WTC11 (cell line): ENCODE results near the gene CCM2L. TPM values are rescaled to one million over a fixed set of nuclear protein-coding genes. Genes with fewer than 3 reads are reported as not detected.

Experiments used
- ATAC-seq: fragments of 200-7000 bp; cut with Tn5 transposase; 2 replicates; pipeline ENCODE4 v1.10.0; 2021; ENCODE audit warnings: mild to moderate bottlenecking, moderate library complexity
- CTCF ChIA-PET: fragments of 300-600 bp; sonication (Branson Sonifier 250); formaldehyde crosslinking; loops from one replicate; lab custom pipeline; 2021; ENCODE audit warnings: antibody characterized with exemption; lab: Charles Lee
- POLR2A ChIA-PET: fragments of 350-600 bp; sonication (Branson Sonifier 250); formaldehyde crosslinking; loops from one replicate; lab custom pipeline; 2021; ENCODE audit warnings: antibody characterized with exemption; lab: Charles Lee
- DNase-seq: peaks from one replicate; pipeline ENCODE4 v3.0.0; 2021; ENCODE audit warnings: low spot score
- H3K27ac Mint-ChIP-seq: 2 replicates; pipeline ENCODE4 v1.8.0; 2021; ENCODE audit warnings: mixed read lengths
- H3K27me3 Mint-ChIP-seq: 2 replicates; pipeline ENCODE4 v1.8.0; 2021; ENCODE audit warnings: low read depth, mild to moderate bottlenecking, moderate library complexity, mixed read lengths
- H3K36me3 Mint-ChIP-seq: 2 replicates; pipeline ENCODE4 v1.8.0; 2021; ENCODE audit warnings: mixed read lengths
- H3K4me1 Mint-ChIP-seq: 2 replicates; pipeline ENCODE4 v1.8.0; 2022; ENCODE audit warnings: mixed read lengths
- H3K4me3 Mint-ChIP-seq: 2 replicates; pipeline ENCODE4 v1.8.0; 2021; ENCODE audit warnings: mild to moderate bottlenecking, moderate library complexity, mixed read lengths
- H3K9me3 Mint-ChIP-seq: 2 replicates; pipeline ENCODE4 v1.8.0; 2021; ENCODE audit warnings: mixed read lengths
- CBFB ChIP-seq: sonication (generic); formaldehyde crosslinking; IDR thresholded peaks from 2 replicates; pipeline ENCODE4 v1.8.1; 2022; ENCODE audit warnings: mild to moderate bottlenecking, low read depth, missing genetic modification reagents
- E2F4 ChIP-seq: sonication (generic); formaldehyde crosslinking; IDR thresholded peaks from 2 replicates; pipeline ENCODE4 v1.8.1; 2022; ENCODE audit warnings: low read depth, mild to moderate bottlenecking, moderate library complexity, missing genetic modification reagents, borderline replicate concordance
- ESRRA ChIP-seq: sonication (generic); formaldehyde crosslinking; IDR thresholded peaks from 2 replicates; pipeline ENCODE4 v1.8.1; 2022; ENCODE audit warnings: mild to moderate bottlenecking, missing genetic modification reagents, borderline replicate concordance
- IRF1 ChIP-seq: sonication (generic); formaldehyde crosslinking; IDR thresholded peaks from 2 replicates; pipeline ENCODE4 v1.8.0; 2023; ENCODE audit warnings: missing genetic modification reagents
- MYBL2 ChIP-seq: sonication (generic); formaldehyde crosslinking; IDR thresholded peaks from 2 replicates; pipeline ENCODE4 v1.8.1; 2023; ENCODE audit warnings: mild to moderate bottlenecking, moderate library complexity, missing genetic modification reagents
- PRRX2 ChIP-seq: fragments of 250-450 bp; sonication (Bioruptor Pico); IDR thresholded peaks from 2 replicates; pipeline ENCODE4 v1.8.0; 2021; ENCODE audit warnings: mild to moderate bottlenecking
- RELA ChIP-seq: sonication (generic); formaldehyde crosslinking; IDR thresholded peaks from 2 replicates; pipeline ENCODE4 v1.8.1; 2022; ENCODE audit warnings: missing genetic modification reagents, mild to moderate bottlenecking, borderline replicate concordance
- SP1 ChIP-seq: sonication (generic); formaldehyde crosslinking; conservative IDR thresholded peaks from 2 replicates; pipeline ENCODE4 v1.8.1; 2022; ENCODE audit warnings: missing genetic modification reagents
- ZNF219 ChIP-seq: sonication (generic); formaldehyde crosslinking; IDR thresholded peaks from 2 replicates; pipeline ENCODE4 v1.8.0; 2023; ENCODE audit warnings: missing genetic modification reagents, mild to moderate bottlenecking, borderline replicate concordance
- ZNF423 ChIP-seq: fragments of 250-450 bp; sonication (Bioruptor Pico); IDR thresholded peaks from 2 replicates; pipeline ENCODE4 v2.1.2; 2022; ENCODE audit warnings: mild to moderate bottlenecking, moderate library complexity
- total RNA-seq: library from RNA; stranded (reverse); gene quantifications from 3 replicates; pipeline ENCODE4 v1.2.3, GENCODE V29; 2021
- TF ChIP-seq, protein P1 (sequence below): fragments of 250-450 bp; sonication (Bioruptor Pico); conservative IDR thresholded peaks from 2 replicates; pipeline ENCODE4 v1.9.0; 2021; ENCODE audit warnings: mild to moderate bottlenecking

Gene CCM2L
- total RNA-seq, 1 experiment from 2014 or later: 7.8 TPM

DNA sequence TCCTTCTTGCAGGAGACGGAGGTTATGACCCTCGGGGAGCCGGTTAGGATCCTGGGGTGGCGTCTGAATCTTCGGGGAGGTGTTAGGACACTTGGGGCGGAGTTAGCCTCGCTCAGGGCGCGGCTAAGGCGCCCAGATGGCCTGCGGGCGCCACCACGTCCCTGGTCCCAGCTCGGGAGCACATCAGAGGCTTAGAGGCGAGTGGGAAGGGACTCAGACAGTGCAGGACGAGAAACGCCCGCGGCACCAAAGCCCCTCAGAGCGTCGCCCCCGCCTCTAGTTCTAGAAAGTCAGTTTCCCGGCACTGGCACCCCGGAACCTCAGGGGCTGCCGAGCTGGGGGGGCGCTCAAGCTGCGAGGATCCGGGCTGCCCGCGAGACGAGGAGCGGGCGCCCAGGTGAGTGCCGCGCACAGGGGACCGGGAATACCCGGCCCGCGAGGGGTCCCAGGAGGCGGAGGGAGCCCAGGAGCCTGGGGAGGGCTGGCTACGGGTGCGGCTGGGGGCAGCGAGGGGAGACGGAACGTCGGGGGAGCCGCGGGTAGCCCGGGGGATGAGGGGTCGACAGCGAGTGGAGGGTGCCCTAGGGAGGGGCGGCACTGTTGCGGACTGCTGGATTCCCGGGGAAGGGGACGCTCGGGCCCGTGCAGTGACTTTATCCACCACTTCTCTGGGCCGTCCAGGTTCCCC lies 42.0 kb downstream of the CCM2L start, which contains the start of gene HCK:
HCK (plus strand) TSS at position 153 of the 688 bp plus-strand sequence.
- POLR2A ChIA-PET: interaction anchor here (0.8 to 1.0 kb wide), 2 partner anchors 16 to 57 kb away, joined by 3 read pairs; partner anchors contain the start of gene TM9SF4

DNA sequence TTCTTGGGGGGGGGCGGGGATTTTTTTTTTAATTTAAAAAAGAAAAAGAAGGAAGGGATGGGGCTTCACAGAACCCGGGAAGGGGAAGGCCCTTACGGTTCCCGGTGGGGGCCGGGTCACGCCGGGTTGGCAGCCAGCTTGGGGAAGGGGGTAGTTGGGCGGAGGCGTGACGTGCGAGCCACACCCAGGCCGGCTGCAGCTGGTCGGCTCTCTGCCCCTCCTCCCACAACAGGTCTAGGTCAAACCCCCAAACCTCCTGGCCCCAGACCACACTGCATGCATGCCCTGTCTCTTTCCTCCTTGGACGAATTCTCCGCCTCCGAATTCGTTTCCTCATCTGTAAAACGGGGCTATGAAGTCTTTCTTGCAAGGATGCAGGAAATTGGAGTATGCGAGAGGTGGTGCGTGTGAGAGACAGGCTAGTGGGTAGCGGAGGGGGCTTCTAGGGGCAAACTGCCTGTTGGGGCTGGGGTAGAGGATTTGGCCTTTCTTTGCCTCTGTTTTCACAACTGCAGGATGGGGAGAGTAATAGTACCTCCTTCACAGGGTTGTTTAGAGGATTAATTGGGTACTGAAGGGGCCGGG lies 42.6 kb downstream of the CCM2L start:
- CTCF ChIA-PET: interaction anchor here (0.5 to 1.8 kb wide), 8 partner anchors 21 to 593 kb away, joined by 3 to 10 read pairs (median 3); no protein-coding TSS in a partner anchor
- Mint-ChIP-seq H3K4me3 (peak overlapping the region; percentile 85), H3K27ac (no peak overlapping the region), H3K9me3 (no peaks in the 10 kb centered on the region), H3K36me3 (no peaks in the 10 kb centered on the region), H3K27me3 (peaks cover 64% of the 10 kb centered on the region), H3K4me1 (peaks cover 17% of the 10 kb centered on the region)
- POLR2A ChIA-PET: interaction anchor here (1.0 kb wide), 1 partner anchor 56 kb away, joined by 3 read pairs; the partner anchor contains the start of gene TM9SF4
- ATAC-seq (peak; percentile 73), DNase-seq (peak; percentile 65)
- TF ChIP-seq SP1 (CRISPR knock-in tag) (no peak), E2F4 (no peak), IRF1 (CRISPR knock-in tag) (no peak), CBFB (CRISPR knock-in tag) (no peak), ESRRA (no peak), ZNF219 (CRISPR knock-in tag) (no peak)
- TF ChIP-seq, protein P1, sequence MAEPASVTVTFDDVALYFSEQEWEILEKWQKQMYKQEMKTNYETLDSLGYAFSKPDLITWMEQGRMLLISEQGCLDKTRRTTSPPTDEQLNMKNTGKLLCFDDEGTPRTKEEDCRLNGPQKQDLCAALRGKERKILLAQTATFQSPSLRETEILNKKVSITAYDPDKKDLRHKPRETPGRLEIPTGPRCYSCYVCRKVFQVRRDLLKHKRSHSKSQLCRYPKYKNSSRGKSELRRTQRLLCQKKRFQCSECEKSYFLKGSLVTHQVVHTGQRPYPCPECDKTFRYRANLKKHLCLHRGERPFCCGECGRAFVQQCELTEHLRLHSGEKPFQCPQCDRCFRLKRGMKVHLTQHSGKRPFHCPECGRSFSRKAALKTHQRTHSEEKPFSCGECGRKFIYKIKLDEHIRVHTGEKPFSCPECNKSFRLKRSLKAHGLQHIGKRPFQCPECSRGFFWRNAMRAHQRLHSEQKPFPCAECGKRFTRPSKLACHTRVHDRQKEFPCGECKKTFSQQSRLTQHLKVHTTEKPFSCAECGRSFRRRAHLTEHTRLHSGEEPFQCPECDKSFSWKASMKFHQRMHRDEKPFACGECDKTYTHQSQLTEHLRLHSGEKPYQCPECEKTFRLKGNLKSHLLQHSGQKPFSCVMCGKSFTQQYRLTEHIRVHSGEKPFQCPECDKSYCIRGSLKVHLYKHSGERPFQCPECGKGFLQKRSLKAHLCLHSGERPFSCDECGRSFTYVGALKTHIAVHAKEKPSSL: no peak

More for the DNA sequence above, 42.0 kb downstream of the CCM2L start, which contains the start of gene HCK:
- Mint-ChIP-seq H3K4me3 (peak within 1 kb of the TSS; percentile 85), H3K4me1 (peaks cover 17% of the 10 kb centered on the region), H3K36me3 (no peaks in the 10 kb centered on the region), H3K27me3 (peaks cover 68% of the 10 kb centered on the region), H3K27ac (no peak within 1 kb of the TSS), H3K9me3 (no peaks in the 10 kb centered on the region)
- TF ChIP-seq RELA (CRISPR knock-in tag): no peak
- no peak for TF ChIP-seq MYBL2
- TF ChIP-seq ZNF423: 0 out of 2 replicates have a peak, but pooled peaks have one; percentile 19
- CTCF ChIA-PET: interaction anchor here (0.6 to 2.1 kb wide), 7 partner anchors 18 to 41 kb away, joined by 3 to 6 read pairs (median 3); no protein-coding TSS in a partner anchor
- ATAC-seq (peak; percentile 55), DNase-seq (no peak)

DNA sequence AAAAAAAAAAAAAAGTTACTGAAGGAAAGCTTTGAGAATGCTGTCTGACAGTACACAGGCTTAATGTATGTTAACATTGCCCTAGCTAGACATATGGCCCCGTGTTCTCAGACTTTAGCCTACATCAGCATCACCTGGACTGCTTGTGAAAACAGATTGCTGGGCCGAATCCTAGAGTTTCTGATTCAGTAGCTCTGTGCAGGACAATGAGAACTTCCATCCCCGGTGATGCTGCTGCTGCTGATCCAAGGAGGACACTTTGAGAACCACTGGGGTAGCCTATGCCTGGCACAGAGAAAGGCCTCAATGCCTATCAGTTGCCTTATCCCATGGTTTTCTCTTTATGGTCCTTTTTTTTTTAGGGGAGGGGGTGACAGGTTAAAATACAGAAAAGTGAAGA lies 43.4 kb downstream of the CCM2L start:
- ATAC-seq (no peak), DNase-seq (no peak)
- Mint-ChIP-seq H3K27ac (no peak overlapping the region), H3K27me3 (peaks cover 60% of the 10 kb centered on the region), H3K4me1 (peaks cover 17% of the 10 kb centered on the region), H3K9me3 (no peaks in the 10 kb centered on the region), H3K4me3 (no peak overlapping the region), H3K36me3 (no peaks in the 10 kb centered on the region)
- ChIA-PET POLR2A (no interaction called here), CTCF (interaction anchor here (1.1 to 1.8 kb wide), 5 partner anchors 22 to 201 kb away, joined by 3 to 10 read pairs (median 4); no protein-coding TSS in a partner anchor)
- TF ChIP-seq IRF1 (CRISPR knock-in tag) (no peak), PRRX2 (CRISPR knock-in tag) (no peak)
